Thoracic aorta (tissue), 2 donors: ENCODE measurements around the gene TAAR6. TPM values are rescaled to one million over a fixed set of nuclear protein-coding genes. Genes with fewer than 3 reads are reported as not detected.
"Not testable (repeated sequence)": the region's sequence is repeated elsewhere in the genome, so short reads cannot be mapped to it uniquely, and the experiment has no call there.

Experiments
- ATAC-seq: fragments of 150-250 bp; one replicate; pipeline ENCODE4 v1.8.0; 2017; ENCODE audit warnings: low read depth; ENCODE audit not compliant: insufficient number of reproducible peaks, low FRiP score
- DNase-seq: peaks from one replicate; pipeline ENCODE4 v3.0.0-alpha.2; 2020; ENCODE audit warnings: low spot score
- H3K27ac ChIP-seq, 2 donors: fragments of 200-600 bp; sonication (generic); 1 replicate in 1 of 2; 2 replicates in 1 of 2; pipeline ENCODE4 v1.5.1; 2016; ENCODE audit warnings: mild to moderate bottlenecking in 2 of 2, moderate library complexity in 2 of 2
- H3K27me3 ChIP-seq: fragments of 200-600 bp; sonication (generic); replicated peaks from 2 replicates; pipeline ENCODE4 v1.6.0; 2016; ENCODE audit warnings: mild to moderate bottlenecking; ENCODE audit not compliant: insufficient read depth
- H3K36me3 ChIP-seq: fragments of 200-600 bp; sonication (generic); one replicate; pipeline ENCODE4 v1.5.1; 2016
- H3K4me1 ChIP-seq, 2 donors: fragments of 200-600 bp; sonication (generic); 1 replicate in 1 of 2; 2 replicates in 1 of 2; pipeline versions ENCODE4 v1.5.1 to v1.6.0; 2016; ENCODE audit warnings: low read depth in 2 of 2, mild to moderate bottlenecking in 1 of 2; ENCODE audit not compliant: control insufficient read depth in 1 of 2
- H3K4me3 ChIP-seq: fragments of 200-600 bp; sonication (generic); 2 replicates; pipeline ENCODE4 v1.5.1; 2016; ENCODE audit warnings: mild to moderate bottlenecking
- H3K9me3 ChIP-seq: fragments of 200-600 bp; sonication (generic); 2 replicates; pipeline ENCODE4 v1.5.1; 2016
- total RNA-seq, 2 donors: library from RNA; depleted of rRNA; stranded (reverse); fragments of >200 nt; gene quantifications; one replicate each; pipeline versions ENCODE4 v1.1.0 to v1.2.3, GENCODE V29; 2016
- TF ChIP-seq, protein P1 (sequence below): fragments of 200-600 bp; sonication (generic); IDR thresholded peaks from one replicate; pipeline ENCODE4 v1.5.1; 2019; ENCODE audit warnings: antibody characterized with exemption

The TAAR6 gene
- total RNA-seq, 2 donors from 2014 or later, result not detected

DNA sequence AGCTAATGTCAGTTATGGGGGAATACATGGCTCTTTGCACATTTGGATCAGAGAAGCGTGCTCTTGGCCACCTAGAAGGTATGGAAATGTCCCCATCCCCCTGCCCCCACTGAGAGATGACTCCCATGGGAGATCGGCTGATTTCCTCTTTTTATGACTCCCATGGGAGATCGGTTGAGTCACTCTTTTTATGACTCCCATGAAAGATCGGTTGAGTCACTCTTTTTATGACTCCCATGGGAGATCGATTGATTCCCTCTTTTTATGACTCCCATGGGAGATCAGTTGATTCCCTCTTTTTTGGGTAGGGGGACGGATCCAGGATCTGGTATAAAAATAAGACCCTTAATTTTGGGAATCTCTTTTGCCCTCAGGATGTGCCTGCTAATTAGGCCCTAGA lies 42.3 kb upstream of the TAAR6 start:
- H3K27ac ChIP-seq, result no peak overlapping the region
- no peak for ATAC-seq

DNA sequence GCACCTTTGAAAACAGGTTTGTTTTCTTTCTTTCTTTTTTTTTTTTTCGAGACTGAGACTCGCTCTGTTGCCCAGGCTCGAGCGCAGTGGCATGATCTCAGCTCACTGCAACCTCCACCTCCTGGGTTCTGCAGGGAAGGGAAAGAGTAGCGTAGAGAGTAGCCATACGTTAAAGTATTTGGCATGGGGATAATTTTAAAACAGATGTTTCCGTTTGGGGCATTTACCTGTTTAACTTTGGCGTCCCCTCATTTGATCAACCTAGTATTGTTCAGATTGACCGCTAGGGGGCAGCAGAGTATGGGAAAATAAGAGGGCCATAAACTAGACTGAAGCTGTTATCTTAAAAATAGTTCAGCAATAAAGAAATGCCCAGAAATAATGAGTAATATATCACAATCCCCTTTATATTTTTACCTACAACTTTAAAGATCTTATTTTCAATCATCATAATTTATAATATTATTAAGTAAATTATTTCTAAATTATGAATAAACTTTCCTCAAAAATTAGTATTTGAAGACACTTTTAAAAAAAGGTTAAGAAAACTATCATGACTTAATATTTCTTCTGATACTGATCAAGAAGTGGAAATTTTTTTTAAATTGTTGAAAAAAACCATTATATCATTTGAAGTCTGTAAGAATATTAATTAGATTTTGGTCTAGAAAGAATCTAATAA lies 39.7 kb upstream of the TAAR6 start:
- no peaks in the 10 kb centered on the region for H3K27me3 ChIP-seq
- TF ChIP-seq, protein P1, sequence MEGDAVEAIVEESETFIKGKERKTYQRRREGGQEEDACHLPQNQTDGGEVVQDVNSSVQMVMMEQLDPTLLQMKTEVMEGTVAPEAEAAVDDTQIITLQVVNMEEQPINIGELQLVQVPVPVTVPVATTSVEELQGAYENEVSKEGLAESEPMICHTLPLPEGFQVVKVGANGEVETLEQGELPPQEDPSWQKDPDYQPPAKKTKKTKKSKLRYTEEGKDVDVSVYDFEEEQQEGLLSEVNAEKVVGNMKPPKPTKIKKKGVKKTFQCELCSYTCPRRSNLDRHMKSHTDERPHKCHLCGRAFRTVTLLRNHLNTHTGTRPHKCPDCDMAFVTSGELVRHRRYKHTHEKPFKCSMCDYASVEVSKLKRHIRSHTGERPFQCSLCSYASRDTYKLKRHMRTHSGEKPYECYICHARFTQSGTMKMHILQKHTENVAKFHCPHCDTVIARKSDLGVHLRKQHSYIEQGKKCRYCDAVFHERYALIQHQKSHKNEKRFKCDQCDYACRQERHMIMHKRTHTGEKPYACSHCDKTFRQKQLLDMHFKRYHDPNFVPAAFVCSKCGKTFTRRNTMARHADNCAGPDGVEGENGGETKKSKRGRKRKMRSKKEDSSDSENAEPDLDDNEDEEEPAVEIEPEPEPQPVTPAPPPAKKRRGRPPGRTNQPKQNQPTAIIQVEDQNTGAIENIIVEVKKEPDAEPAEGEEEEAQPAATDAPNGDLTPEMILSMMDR, result peak; percentile 88
- ATAC-seq (peak; percentile 63), DNase-seq (no peak)
- no peaks in the 10 kb centered on the region for H3K36me3 ChIP-seq
- no peaks in the 10 kb centered on the region for H3K9me3 ChIP-seq
- H3K4me3 ChIP-seq, result peak overlapping the region; percentile 62
- no peak overlapping the region for H3K27ac ChIP-seq
- H3K4me1 ChIP-seq, result no peaks in the 10 kb centered on the region

More for the DNA sequence above, 42.3 kb upstream of the TAAR6 start:
- TF ChIP-seq, protein P1, result no peak
- no peak for DNase-seq
- Histone ChIP-seq H3K36me3 (no peaks in the 10 kb centered on the region), H3K4me3 (no peak overlapping the region), H3K9me3 (no peaks in the 10 kb centered on the region), H3K27me3 (no peaks in the 10 kb centered on the region), H3K4me1 (no peaks in the 10 kb centered on the region)

DNA sequence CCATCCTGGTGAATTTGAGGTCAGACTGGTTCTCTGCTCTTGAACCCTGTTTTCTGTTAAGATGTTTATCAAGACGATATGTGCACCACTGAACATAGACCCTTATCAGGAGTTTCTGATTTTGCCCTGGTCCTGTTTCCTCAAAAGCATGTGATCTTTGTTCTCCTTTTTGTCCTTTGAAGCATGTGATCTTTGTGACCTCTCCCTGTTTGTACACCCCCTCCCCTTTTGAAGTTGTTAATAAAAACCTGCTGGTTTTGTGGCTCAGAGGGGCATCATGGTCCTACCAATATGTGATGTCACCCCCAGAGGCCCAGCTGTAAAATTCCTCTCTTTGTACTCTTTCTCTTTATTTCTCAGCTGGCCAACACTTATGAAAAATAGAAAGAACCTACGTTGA lies 35.6 kb upstream of the TAAR6 start:
- ATAC-seq, H3K4me1 ChIP-seq, DNase-seq: not testable (repeated sequence)

DNA sequence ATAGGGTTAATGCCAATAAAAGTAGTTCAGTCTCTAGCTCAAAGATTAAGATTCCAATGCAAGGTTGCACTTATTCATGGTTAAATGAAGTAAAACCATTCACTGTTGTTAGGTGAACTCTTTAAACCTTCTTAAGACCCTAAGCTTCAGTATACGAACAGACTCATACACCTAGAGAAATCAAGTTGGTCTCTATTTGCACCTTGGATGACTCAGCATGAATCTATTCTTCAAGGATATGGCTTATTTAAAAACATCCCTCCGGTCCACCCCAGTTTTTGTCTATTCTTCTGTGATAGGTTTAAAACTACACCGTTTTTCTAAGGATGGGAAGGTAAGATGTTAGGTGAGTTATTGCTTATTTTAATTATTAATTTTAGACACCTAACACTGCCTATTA lies 33.0 kb upstream of the TAAR6 start:
- H3K27me3 ChIP-seq, result no peaks in the 10 kb centered on the region

More for the DNA sequence above, 35.6 kb upstream of the TAAR6 start:
- not testable (repeated sequence) for H3K9me3 ChIP-seq, H3K27ac ChIP-seq, H3K27me3 ChIP-seq, H3K4me3 ChIP-seq, H3K36me3 ChIP-seq

DNA sequence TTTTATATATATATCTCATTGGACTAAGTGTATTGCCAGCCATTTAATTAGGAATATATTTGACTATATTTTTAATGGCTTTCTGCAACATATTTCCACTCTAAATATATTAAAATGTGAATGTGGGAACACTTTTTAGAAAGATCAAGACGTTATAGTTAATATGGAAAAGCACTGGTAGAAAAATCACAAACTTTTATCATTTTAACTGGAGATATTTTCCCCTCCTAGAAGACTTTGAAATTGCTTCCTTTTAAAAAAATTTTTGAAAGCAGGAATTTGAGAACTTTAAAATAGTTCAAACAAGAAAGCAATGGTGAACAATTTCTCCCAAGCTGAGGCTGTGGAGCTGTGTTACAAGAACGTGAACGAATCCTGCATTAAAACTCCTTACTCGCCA lies 32.1 kb upstream of the TAAR6 start, which contains the start of gene TAAR9:
TSS of gene TAAR9 (plus strand) at position 301 of the 400 bp plus-strand sequence. CDS start at position 314, 13 bp downstream.
- TF ChIP-seq, protein P1, result no peak
- ATAC-seq (no peak), DNase-seq (no peak)
- no peak within 1 kb of the TSS for H3K4me3 ChIP-seq
- no peak within 1 kb of the TSS for H3K27ac ChIP-seq
- no peaks in the 10 kb centered on the region for H3K9me3 ChIP-seq
- no peaks in the 10 kb centered on the region for H3K27me3 ChIP-seq
- H3K4me1 ChIP-seq, result peaks cover 3 to 8% of the 10 kb centered on the region in 2 donors
- H3K36me3 ChIP-seq, result no peaks in the 10 kb centered on the region

More for the DNA sequence above, 33.0 kb upstream of the TAAR6 start:
- no peak for ATAC-seq
- no peaks in the 10 kb centered on the region for H3K9me3 ChIP-seq
- H3K27ac ChIP-seq, result no peak overlapping the region
- no peak for DNase-seq
- no peak overlapping the region for H3K4me3 ChIP-seq
- TF ChIP-seq, protein P1, result no peak
- no peaks in the 10 kb centered on the region for H3K36me3 ChIP-seq
- H3K4me1 ChIP-seq, result peaks cover 3 to 8% of the 10 kb centered on the region in 2 donors
